K562 (cell line): Measurements from ENCODE around the gene AKT2. TPM values are rescaled to one million over a fixed set of nuclear protein-coding genes. Genes with fewer than 3 reads are reported as not detected.

Experiments
- ATAC-seq: fragments of 200-7000 bp; cut with Tn5 transposase; 3 replicates; pipeline ENCODE4 v1.9.1; 2020; ENCODE audit warnings: moderate library complexity
- BruUV-seq: library from RNA; stranded (reverse); fragments of 400-500 nt; replicated peaks from 2 replicates; lab custom pipeline; 2021; lab: Mats Ljungman, UMichigan
- CTCF ChIA-PET: fragments of 300-600 bp; formaldehyde crosslinking; extraction: SDS; loops from one replicate; lab custom pipeline; 2021; ENCODE audit warnings: low intra/inter-chr PET ratio; lab: Yijun Ruan, JAX
- POLR2A ChIA-PET: fragments of 300-600, 350-650 bp; sonication (Branson Sonifier 250); formaldehyde crosslinking; extraction: SDS; loops from one replicate; lab custom pipeline; 2021; ENCODE audit warnings: antibody characterized with exemption, inconsistent platforms; lab: Yijun Ruan, JAX
- DNase-seq, 4 experiments: peaks; one replicate each; pipeline versions ENCODE4 v3.0.0 to v3.0.0-alpha.2; 2011 to 2018; ENCODE audit warnings: low spot score in 3 of 4, mixed read lengths in 3 of 4; ENCODE audit errors: extremely low read depth in 1 of 4
- FAIRE-seq: peaks from 2 replicates; lab custom pipeline; 2011; peaks lifted over from hg19 to GRCh38; lab: Jason Lieb, UNC
- H2AFZ ChIP-seq: 2 replicates; pipeline ENCODE4 v1.6.0; 2011; ENCODE audit warnings: low read depth, low read length, control low read depth, inconsistent platforms
- H3K27ac ChIP-seq: fragments of 200-600 bp; 3 replicates; pipeline ENCODE4 v1.8.0; 2011; ENCODE audit warnings: low read depth, mild to moderate bottlenecking, control low read depth, inconsistent platforms, low read length, moderate library complexity, mixed read lengths; ENCODE audit errors: extremely low read depth
- H3K27me3 ChIP-seq, 2 experiments: fragments of 300-600 bp in 1 of 2; 2 replicates in 1 of 2; 3 replicates in 1 of 2; pipeline versions ENCODE4 v1.6.0 to v1.8.0; 2011; ENCODE audit warnings: inconsistent platforms in 2 of 2, low read length in 2 of 2, mild to moderate bottlenecking in 1 of 2, mixed read lengths in 1 of 2, moderate library complexity in 1 of 2; ENCODE audit not compliant: control insufficient read depth in 2 of 2, insufficient read depth in 2 of 2
- H3K36me3 ChIP-seq: fragments of 300-600 bp; 3 replicates; pipeline ENCODE4 v1.8.0; 2011; ENCODE audit warnings: mild to moderate bottlenecking, low read length, inconsistent platforms; ENCODE audit not compliant: control insufficient read depth, insufficient read depth
- H3K4me1 ChIP-seq, 2 experiments: fragments of 200-600 bp in 1 of 2; replicated peaks in 1 of 2; 2 replicates in 1 of 2; 3 replicates in 1 of 2; pipeline versions ENCODE4 v1.5.1 to v1.8.0; 2011; ENCODE audit warnings: inconsistent platforms in 2 of 2, low read length in 2 of 2, mild to moderate bottlenecking in 1 of 2, mixed read lengths in 1 of 2, moderate library complexity in 1 of 2; ENCODE audit not compliant: control insufficient read depth in 2 of 2, insufficient read depth in 2 of 2
- H3K4me2 ChIP-seq: 2 replicates; pipeline ENCODE4 v1.6.1; 2011; ENCODE audit warnings: low read length, control low read depth, inconsistent platforms, mixed read lengths; ENCODE audit not compliant: insufficient read depth
- H3K4me3 ChIP-seq: fragments of 200-600 bp; sonication (generic), shearing (Covaris generic); 2 replicates; pipeline ENCODE4 v1.5.1; 2016; ENCODE audit warnings: control low read depth, inconsistent platforms
- H3K79me2 ChIP-seq: fragments of 200-600 bp; 3 replicates; pipeline ENCODE4 v1.8.0; 2011; ENCODE audit warnings: low read length, inconsistent platforms; ENCODE audit not compliant: control insufficient read depth, insufficient read depth
- H3K9ac ChIP-seq, 2 experiments: 2 replicates each; pipeline versions ENCODE4 v1.6.0 to v1.6.1; 2011; ENCODE audit warnings: low read depth in 2 of 2, low read length in 2 of 2, control low read depth in 1 of 2, inconsistent platforms in 1 of 2, mild to moderate bottlenecking in 1 of 2, mixed read lengths in 1 of 2; ENCODE audit not compliant: insufficient read depth in 1 of 2
- H3K9me1 ChIP-seq: one replicate; pipeline ENCODE4 v1.6.0; 2011; ENCODE audit warnings: inconsistent platforms, mild to moderate bottlenecking, low read length, moderate library complexity; ENCODE audit not compliant: control insufficient read depth, insufficient read depth
- H3K9me3 ChIP-seq: replicated peaks from 2 replicates; pipeline ENCODE4 v1.5.1; 2011; ENCODE audit warnings: low read depth, low read length, inconsistent platforms; ENCODE audit not compliant: control insufficient read depth, insufficient read depth
- H4K20me1 ChIP-seq: replicated peaks from 2 replicates; pipeline ENCODE4 v1.6.1; 2011; ENCODE audit warnings: low read length, inconsistent platforms, mixed read lengths; ENCODE audit not compliant: control insufficient read depth, insufficient read depth
- ATF7 ChIP-seq: fragments of 450-650 bp; IDR thresholded peaks from 2 replicates; pipeline ENCODE4 v1.7.1; 2014; ENCODE audit warnings: mild to moderate bottlenecking, moderate library complexity
- GMEB1 ChIP-seq: fragments of 250-450 bp; sonication (Bioruptor Pico); IDR thresholded peaks from 2 replicates; pipeline ENCODE4 v1.4.0; 2020; ENCODE audit warnings: mild to moderate bottlenecking
- HINFP ChIP-seq: fragments of 450-650 bp; conservative IDR thresholded peaks from 2 replicates; pipeline ENCODE4 v1.6.1; 2016; ENCODE audit warnings: missing genetic modification characterization, low read depth, mild to moderate bottlenecking, control low read depth, missing compliant biosample characterization
- MIER1 ChIP-seq: fragments of 450-650 bp; IDR thresholded peaks from 2 replicates; pipeline ENCODE4 v1.6.1; 2016; ENCODE audit warnings: antibody characterized with exemption, mild to moderate bottlenecking, low read depth
- NFRKB ChIP-seq: fragments of 450-650 bp; IDR thresholded peaks from 2 replicates; pipeline ENCODE4 v1.6.1; 2016; ENCODE audit warnings: low read depth
- NR2F6 ChIP-seq: fragments of 450-650 bp; formaldehyde crosslinking; IDR thresholded peaks from 2 replicates; pipeline ENCODE4 v1.4.0; 2020; ENCODE audit warnings: mild to moderate bottlenecking
- STAT5B ChIP-seq: fragments of 250-450 bp; sonication (Bioruptor Pico); IDR thresholded peaks from 2 replicates; pipeline ENCODE4 v1.8.0; 2021; ENCODE audit warnings: mild to moderate bottlenecking, inconsistent platforms
- ZKSCAN8 ChIP-seq: fragments of 200-800 bp; sonication (Bioruptor generic); IDR thresholded peaks from 2 replicates; pipeline ENCODE4 v1.6.1; 2016; ENCODE audit warnings: missing genetic modification characterization, missing compliant biosample characterization
- ZNF384 ChIP-seq: IDR thresholded peaks from 2 replicates; pipeline ENCODE4 v1.6.1; 2012; ENCODE audit warnings: low read depth, low read length, improper control_type of control experiment
- ZNF512 ChIP-seq: IDR thresholded peaks from 2 replicates; pipeline ENCODE4 v1.6.1; 2016; ENCODE audit warnings: missing genetic modification characterization, missing compliant biosample characterization
- WGBS: fragments of 100-300 bp; shearing (Covaris generic); methylation state at CpG from one replicate; pipeline ENCODE4 v1.1.6; 2016; ENCODE audit warnings: low coverage, mixed read lengths; ENCODE audit not compliant: insufficient coverage; ENCODE audit errors: missing lambda C conversion rate; 5-methylcytosine and 5-hydroxymethylcytosine counted together
- in situ Hi-C: fragments of 300-500 bp; cut with MboI; formaldehyde crosslinking; loops from 4 replicates; pipeline ENCODE4 v1.15.0; 2018; ENCODE audit warnings: inconsistent platforms, mixed read lengths
- intact Hi-C: fragments of 100-400 bp; cut with micrococcal nuclease; formaldehyde crosslinking; loops from 2 replicates; pipeline ENCODE4 v1.14.2; 2022
- polyA plus RNA-seq, 8 experiments: library from polyadenylated mRNA; depleted of rRNA in 4 of 8; stranded (reverse) in 5 of 8; unstranded in 3 of 8; fragments of >200 nt; fragmentation: Nextera tagmentation in 2 of 8; fragmentation: Illumina TruSeq in 1 of 8; extraction: Ambion mirVana in 2 of 8; extraction: Trizol in 1 of 8; gene quantifications; 2 replicates each; pipeline versions ENCODE4 v1.2.1 to v1.2.3, GENCODE V29; 2011 to 2014; ENCODE audit warnings: inconsistent platforms in 1 of 8, missing spikeins in 1 of 8
- total RNA-seq, 7 experiments: library from RNA; depleted of rRNA in 6 of 7; stranded (reverse); fragments of >200 nt in 6 of 7; fragmentation: Illumina TruSeq in 2 of 7; extraction: Trizol in 2 of 7; gene quantifications; 2 replicates each; pipeline versions ENCODE4 v1.2.1 to v1.2.3, GENCODE V29; 2011 to 2021; ENCODE audit warnings: low replicate concordance in 1 of 7
- TF ChIP-seq, protein P1 (sequence below): fragments of 250-450 bp; sonication (Bioruptor Pico); IDR thresholded peaks from 2 replicates; pipeline ENCODE4 v1.8.0; 2021; ENCODE audit warnings: moderate library complexity, mild to moderate bottlenecking, inconsistent platforms
- TF ChIP-seq, protein P2 (sequence below): fragments of 200-800 bp; sonication (Bioruptor generic); IDR thresholded peaks from 2 replicates; pipeline ENCODE4 v1.6.1; 2017; ENCODE audit warnings: missing genetic modification characterization, missing compliant biosample characterization

AKT2 gene
- total and polyA plus RNA-seq, 9 of the 15 experiments (the other 6 are each of a cell fraction or from before 2014, with no cell fraction given) = 1.1 to 132 (median 67.7) TPM

DNA sequence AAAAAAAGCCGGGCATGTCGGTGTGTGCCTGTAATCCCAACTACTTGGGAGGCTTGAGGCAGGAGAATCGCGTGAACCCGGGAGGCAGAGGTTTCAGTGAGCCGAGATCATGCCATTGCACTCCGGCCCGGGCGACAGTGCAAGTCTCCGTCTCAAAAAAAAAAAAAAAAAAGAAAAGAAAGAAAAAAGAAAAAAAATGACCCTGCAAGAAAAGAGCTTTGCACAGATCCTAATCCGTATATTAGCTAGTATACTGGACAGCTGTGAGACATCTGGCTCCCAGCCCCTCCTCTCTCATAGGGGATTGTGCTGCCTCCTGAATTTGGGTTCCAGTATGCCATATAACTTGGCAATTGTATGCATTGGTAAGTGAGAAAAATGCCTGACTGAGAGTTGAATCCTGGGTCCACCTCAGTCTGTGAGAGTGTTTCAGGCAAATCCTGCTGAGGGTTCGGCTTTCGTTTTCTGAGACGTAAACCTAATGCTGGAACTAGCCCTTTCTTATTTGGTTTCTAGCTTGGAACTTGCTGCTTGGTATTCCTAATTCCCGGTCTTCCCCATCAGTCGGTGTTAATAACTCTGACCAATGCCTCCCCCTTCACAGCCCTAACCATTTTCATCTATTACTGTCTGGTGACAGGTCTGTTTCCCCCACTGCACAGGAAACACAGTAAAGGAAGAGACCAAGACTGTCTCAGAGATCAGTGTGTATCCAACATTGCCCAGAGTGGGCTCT lies 1.3 kb upstream of the AKT2 start:
- peaks cover 20 to 25% of the 10 kb centered on the region in 2 experiments for H3K4me1 ChIP-seq
- H3K79me2 ChIP-seq = peaks cover 37% of the 10 kb centered on the region
- H3K27ac ChIP-seq = peak overlapping the region; percentile 96
- no peak for DNase-seq
- 0 out of 2 replicates have a peak, but pooled peaks have one; percentile 3 for TF ChIP-seq NFRKB
- no peak for TF ChIP-seq ZNF512 (tag)
- TF ChIP-seq ATF7 = no peak
- no peak for TF ChIP-seq GMEB1 (CRISPR knock-in tag)
- no peak for TF ChIP-seq STAT5B (CRISPR knock-in tag)
- TF ChIP-seq MIER1 = 0 out of 2 replicates have a peak, but pooled peaks have one; percentile 2
- TF ChIP-seq NR2F6 (CRISPR knock-in tag) = no peak
- TF ChIP-seq, protein P1, sequence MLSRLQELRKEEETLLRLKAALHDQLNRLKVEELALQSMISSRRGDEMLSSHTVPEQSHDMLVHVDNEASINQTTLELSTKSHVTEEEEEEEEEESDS (CRISPR knock-in tag) = no peak
- peak; percentile 51; the same call in 1 of the 2 replicates for TF ChIP-seq ZNF384
- TF ChIP-seq HINFP (tag) = no peak
- 0 out of 2 replicates have a peak, but pooled peaks have one; percentile 37 for TF ChIP-seq ZKSCAN8 (CRISPR knock-in tag)
- TF ChIP-seq, protein P2, sequence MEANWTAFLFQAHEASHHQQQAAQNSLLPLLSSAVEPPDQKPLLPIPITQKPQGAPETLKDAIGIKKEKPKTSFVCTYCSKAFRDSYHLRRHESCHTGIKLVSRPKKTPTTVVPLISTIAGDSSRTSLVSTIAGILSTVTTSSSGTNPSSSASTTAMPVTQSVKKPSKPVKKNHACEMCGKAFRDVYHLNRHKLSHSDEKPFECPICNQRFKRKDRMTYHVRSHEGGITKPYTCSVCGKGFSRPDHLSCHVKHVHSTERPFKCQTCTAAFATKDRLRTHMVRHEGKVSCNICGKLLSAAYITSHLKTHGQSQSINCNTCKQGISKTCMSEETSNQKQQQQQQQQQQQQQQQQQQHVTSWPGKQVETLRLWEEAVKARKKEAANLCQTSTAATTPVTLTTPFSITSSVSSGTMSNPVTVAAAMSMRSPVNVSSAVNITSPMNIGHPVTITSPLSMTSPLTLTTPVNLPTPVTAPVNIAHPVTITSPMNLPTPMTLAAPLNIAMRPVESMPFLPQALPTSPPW (CRISPR knock-in tag) = no peak
- H3K27me3 ChIP-seq = no peaks in the 10 kb centered on the region
- H3K9me1 ChIP-seq = no peaks in the 10 kb centered on the region
- in situ Hi-C loops = no loop called here
- H3K9ac ChIP-seq = peak overlapping the region; percentile 69 to 95; a peak in 3 of 4 replicates
- intact Hi-C loops = no loop called here
- no peak for ATAC-seq
- no peak for FAIRE-seq
- 0 out of 2 replicates have a peak overlapping the region, but pooled peaks have one; percentile 39 for H3K4me3 ChIP-seq
- no peaks in the 10 kb centered on the region; the same call in 1 of the 2 replicates for H4K20me1 ChIP-seq
- 82% methylated on average over 11 of the region's 16 CpGs for WGBS
- H3K9me3 ChIP-seq = no peaks in the 10 kb centered on the region
- ChIA-PET CTCF (interaction anchor here (0.6 kb wide), 1 partner anchor 138 kb away, joined by 6 read pairs; no protein-coding TSS in a partner anchor), POLR2A (no interaction called here)
- peak overlapping the region; percentile 95 for H2AFZ ChIP-seq
- no TSS peak for BruUV-seq
- H3K4me2 ChIP-seq = peak overlapping the region; percentile 91; the same call in 1 of the 2 replicates
- H3K36me3 ChIP-seq = peaks cover 23% of the 10 kb centered on the region
